Adrenal gland (tissue), 12 donors: ENCODE data around the gene ATP8B2. TPM values are rescaled to one million over a fixed set of nuclear protein-coding genes. Genes with fewer than 3 reads are reported as not detected.

Source experiments
- DNase-seq, 7 donors: peaks; one replicate each; pipeline ENCODE4 v3.0.0-alpha.2; 2019 to 2020
- H3K27ac ChIP-seq, 5 donors: fragments of 200-600 bp; sonication (generic) in 4 of 5; 1 replicate in 3 of 5; 2 replicates in 2 of 5; pipeline versions ENCODE4 v1.5.1 to v1.8.0; 2016 to 2020; ENCODE audit warnings: mild to moderate bottlenecking in 1 of 5
- H3K27me3 ChIP-seq: fragments of 200-600 bp; 2 replicates; pipeline ENCODE4 v1.8.0; 2021
- H3K36me3 ChIP-seq, 2 donors: fragments of 200-600 bp; replicated peaks in 1 of 2; 1 replicate in 1 of 2; 2 replicates in 1 of 2; pipeline versions ENCODE4 v1.5.1 to v1.8.0; 2018 to 2022
- H3K4me1 ChIP-seq, 2 donors: fragments of 200-600 bp; replicated peaks in 1 of 2; 1 replicate in 1 of 2; 2 replicates in 1 of 2; pipeline versions ENCODE4 v1.5.1 to v1.8.0; 2018 to 2021
- H3K4me3 ChIP-seq, 4 donors: fragments of 200-600 bp; sonication (generic) in 3 of 4; one replicate each; pipeline ENCODE4 v1.5.1; 2016 to 2018
- H3K9me3 ChIP-seq, 3 donors: fragments of 200-600 bp; sonication (generic) in 1 of 3; replicated peaks in 1 of 3; 1 replicate in 2 of 3; 2 replicates in 1 of 3; pipeline versions ENCODE4 v1.5.1 to v1.8.0; 2016 to 2021
- POLR2A ChIP-seq, 2 donors: fragments of 450-650 bp; IDR thresholded peaks; one replicate each; pipeline ENCODE4 v1.6.1; 2017; ENCODE audit warnings: antibody characterized with exemption in 2 of 2, mild to moderate bottlenecking in 2 of 2, moderate library complexity in 1 of 2
- WGBS, 4 donors: extraction: QIAGEN DNeasy Blood & Tissue Kit in 2 of 4; methylation state at CpG; one replicate each; pipeline versions ENCODE4 v1.1.5 to v1.1.7; 2013 to 2017; 5-methylcytosine and 5-hydroxymethylcytosine counted together
- intact Hi-C, 2 donors: fragments of 100-400 bp; cut with DNase I; formaldehyde crosslinking; loops; one replicate each; pipeline versions ENCODE4 v1.14.1 to v1.15.0; 2022 to 2023
- polyA plus RNA-seq, 3 donors: library from polyadenylated mRNA; stranded (reverse); fragments of 200-250 nt in 2 of 3; fragments of 350-450 nt in 1 of 3; fragmentation: Illumina TruSeq in 1 of 3; extraction: RNeasy Lipid Tissue Mini Kit (QIAGEN cat#74804) in 1 of 3; gene quantifications; one replicate each; pipeline ENCODE4 v1.2.3, GENCODE V29; 2013 to 2014
- total RNA-seq, 9 donors: library from RNA; depleted of rRNA in 4 of 9; stranded (reverse); fragments of >200 nt in 4 of 9; fragments of 120-200 nt in 1 of 9; fragmentation: NEBNext Ultra II Directional in 1 of 9; extraction: Animal tissue kit (Norgen Biotek cat#: 25700) in 1 of 9; gene quantifications; one replicate each; pipeline versions ENCODE4 v1.1.0 to v1.2.4, GENCODE V29; 2013 to 2023
- TF ChIP-seq, protein P1 (sequence below), 6 experiments: fragments of 450-650 bp in 4 of 6; fragments of 200-600 bp in 2 of 6; sonication (generic) in 1 of 6; IDR thresholded peaks; 1 replicate in 5 of 6; 2 replicates in 1 of 6; pipeline versions ENCODE4 v1.5.1 to v1.8.0; 2016 to 2021; ENCODE audit warnings: antibody characterized with exemption in 6 of 6, mild to moderate bottlenecking in 2 of 6, moderate library complexity in 1 of 6
- donor health status: healthy with polysubstance abuse.
- donor health status: Bipolar disorder and iron deficiency.
- donor health status: DM: yes; HTN: yes; CAD: no.
- donor health status: DM: no; HTN: no; CAD: no.
- donor health status: DM: no; HTN: no; CAD: no.
- donor health status: DM: yes; HTN: yes; CAD: no.

ATP8B2 gene
- total and polyA plus RNA-seq, 12 donors = 9.9 to 80.8 (median 23.8) TPM

DNA sequence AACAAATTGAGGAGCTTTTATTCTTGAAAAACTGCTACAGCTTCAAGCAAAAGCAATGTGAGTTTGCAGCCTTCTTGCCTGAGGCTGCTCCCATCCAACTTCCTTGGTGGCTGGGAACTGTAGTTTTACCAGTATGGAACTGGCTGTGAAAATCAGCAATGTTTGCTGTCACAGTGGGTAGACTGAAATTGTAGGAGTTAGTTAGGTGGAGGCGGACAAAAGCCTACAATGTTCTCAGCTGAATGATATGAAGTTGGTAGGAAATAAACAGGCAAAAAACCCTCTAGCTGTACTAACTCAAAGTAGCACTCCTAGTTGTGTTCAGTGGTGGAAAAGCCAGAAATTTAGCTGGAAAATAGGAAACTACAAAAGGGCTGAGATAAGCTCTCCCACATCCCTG, 34.4 kb upstream of the ATP8B2 start:
- Histone ChIP-seq H3K9me3 (peaks cover 0 to 9% (median 7%) of the 10 kb centered on the region in 3 donors), H3K27ac (no peak overlapping the region), H3K4me3 (no peak overlapping the region), H3K36me3 (no peaks in the 10 kb centered on the region), H3K4me1 (no peaks in the 10 kb centered on the region), H3K27me3 (no peaks in the 10 kb centered on the region)
- intact Hi-C loops = no loop called here
- TF ChIP-seq, protein P1, sequence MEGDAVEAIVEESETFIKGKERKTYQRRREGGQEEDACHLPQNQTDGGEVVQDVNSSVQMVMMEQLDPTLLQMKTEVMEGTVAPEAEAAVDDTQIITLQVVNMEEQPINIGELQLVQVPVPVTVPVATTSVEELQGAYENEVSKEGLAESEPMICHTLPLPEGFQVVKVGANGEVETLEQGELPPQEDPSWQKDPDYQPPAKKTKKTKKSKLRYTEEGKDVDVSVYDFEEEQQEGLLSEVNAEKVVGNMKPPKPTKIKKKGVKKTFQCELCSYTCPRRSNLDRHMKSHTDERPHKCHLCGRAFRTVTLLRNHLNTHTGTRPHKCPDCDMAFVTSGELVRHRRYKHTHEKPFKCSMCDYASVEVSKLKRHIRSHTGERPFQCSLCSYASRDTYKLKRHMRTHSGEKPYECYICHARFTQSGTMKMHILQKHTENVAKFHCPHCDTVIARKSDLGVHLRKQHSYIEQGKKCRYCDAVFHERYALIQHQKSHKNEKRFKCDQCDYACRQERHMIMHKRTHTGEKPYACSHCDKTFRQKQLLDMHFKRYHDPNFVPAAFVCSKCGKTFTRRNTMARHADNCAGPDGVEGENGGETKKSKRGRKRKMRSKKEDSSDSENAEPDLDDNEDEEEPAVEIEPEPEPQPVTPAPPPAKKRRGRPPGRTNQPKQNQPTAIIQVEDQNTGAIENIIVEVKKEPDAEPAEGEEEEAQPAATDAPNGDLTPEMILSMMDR (IDR thresholded peaks at IDR 0.05) = no peak
- WGBS, 4 donors = 87 to 100% (median 91%) methylated on average over 1 of the region's 1 CpG
- DNase-seq = no peak

DNA sequence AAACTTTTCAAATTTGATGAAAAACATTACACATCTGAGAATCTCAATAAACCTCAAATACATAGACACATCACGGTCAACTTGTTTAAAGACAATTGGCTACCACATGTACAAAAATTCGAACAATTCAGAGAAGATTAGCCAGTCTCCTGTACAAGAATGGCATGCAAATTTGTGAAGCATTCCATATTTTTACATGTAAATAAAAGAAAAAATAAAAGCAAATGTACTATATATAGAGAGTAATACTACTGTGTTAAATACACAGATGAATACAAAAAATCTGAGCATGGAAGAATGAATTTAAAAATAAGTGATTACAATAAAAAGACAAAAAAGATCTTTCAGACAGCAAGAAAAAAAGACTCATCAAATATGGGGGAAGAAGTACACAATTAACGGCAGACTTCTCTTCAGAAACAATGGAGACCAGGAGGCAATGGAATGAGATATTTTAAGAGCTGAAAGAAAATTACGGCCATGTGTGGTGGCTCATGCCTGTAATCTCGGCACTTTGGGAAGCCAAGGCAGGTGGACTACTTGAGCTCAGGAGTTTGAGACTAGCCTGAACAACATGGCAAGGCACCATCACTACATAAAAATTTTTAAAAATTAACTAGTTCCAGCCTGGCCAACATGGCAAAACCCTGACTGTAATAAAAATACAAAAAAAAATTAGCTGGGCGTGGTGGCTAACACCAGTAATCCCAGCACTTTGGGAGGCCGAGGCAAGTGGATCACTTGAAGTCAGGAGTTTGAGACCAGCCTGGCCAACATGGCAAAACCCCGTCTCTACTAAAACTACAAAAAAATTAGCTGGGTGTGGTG, 29.7 kb upstream of the ATP8B2 start:
- no peak overlapping the region for H3K27ac ChIP-seq
- no peak for TF ChIP-seq POLR2A (IDR thresholded peaks at IDR 0.05)
- TF ChIP-seq, protein P1 (IDR thresholded peaks at IDR 0.05) = no peak
- intact Hi-C loops = no loop called here
- peaks cover 0 to 12% (median 10%) of the 10 kb centered on the region in 3 donors for H3K9me3 ChIP-seq
- H3K27me3 ChIP-seq = no peaks in the 10 kb centered on the region
- H3K36me3 ChIP-seq = no peaks in the 10 kb centered on the region
- H3K4me3 ChIP-seq = no peak overlapping the region
- WGBS, 4 donors = 73 to 82% (median 75%) methylated on average over 8 of the region's 8 CpGs
- DNase-seq = no peak
- no peaks in the 10 kb centered on the region for H3K4me1 ChIP-seq

DNA sequence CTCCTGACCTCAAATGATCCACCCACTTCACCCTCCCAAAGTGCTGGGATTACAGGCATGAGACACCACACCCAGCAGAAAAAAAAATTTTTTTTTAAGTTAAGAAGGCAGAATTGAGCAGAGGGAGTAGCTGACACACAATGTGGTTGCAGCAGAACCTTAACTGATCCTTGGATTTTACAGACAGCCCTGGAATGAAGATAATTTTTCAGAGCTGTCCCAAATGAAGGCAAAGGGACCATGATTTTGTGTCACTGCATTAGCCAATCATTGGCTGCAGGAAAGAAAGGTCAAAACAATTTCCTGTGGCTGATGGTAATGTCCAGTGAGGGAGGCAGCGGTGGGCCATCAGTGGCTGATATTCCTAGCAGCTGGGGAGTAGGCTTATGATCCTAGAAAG, 23.7 kb upstream of the ATP8B2 start:
- TF ChIP-seq, protein P1 (IDR thresholded peaks at IDR 0.05) = no peak
- no peak for TF ChIP-seq POLR2A (IDR thresholded peaks at IDR 0.05)

DNA sequence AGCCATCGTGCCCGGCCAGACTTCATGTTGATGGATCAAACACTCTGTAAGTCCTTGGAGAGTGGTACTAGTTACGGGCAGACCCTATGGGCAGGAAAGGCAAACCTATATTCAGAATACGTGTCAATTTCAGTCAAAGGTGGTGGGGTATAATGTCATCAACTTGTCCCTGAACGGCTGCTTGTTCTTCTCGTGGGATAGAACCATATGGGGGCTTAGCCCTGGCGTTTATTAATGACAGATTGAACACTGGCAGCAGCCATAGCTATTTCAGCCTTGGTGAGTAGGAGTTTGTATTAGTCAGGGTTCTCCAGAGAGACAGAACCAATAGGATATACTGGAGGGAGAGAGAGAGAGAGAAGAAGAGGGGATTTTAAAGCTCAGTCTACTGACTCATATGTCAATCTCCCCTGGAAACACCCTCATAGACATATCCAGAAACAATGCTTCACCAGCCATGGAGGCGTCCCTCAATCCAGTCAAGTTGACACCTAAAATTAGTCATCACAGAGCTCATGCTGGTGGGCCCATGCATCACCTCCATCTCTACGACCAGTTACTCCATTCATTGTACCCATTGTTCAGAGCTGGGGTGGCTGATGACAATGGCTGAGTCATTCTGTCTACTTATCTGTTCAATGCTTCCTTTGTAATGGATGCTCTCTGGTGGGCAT, 20.5 kb upstream of the ATP8B2 start:
- Histone ChIP-seq H3K27me3 (no peaks in the 10 kb centered on the region), H3K36me3 (no peaks in the 10 kb centered on the region), H3K27ac (no peak overlapping the region), H3K9me3 (no peaks in the 10 kb centered on the region), H3K4me1 (no peaks in the 10 kb centered on the region), H3K4me3 (no peak overlapping the region)
- intact Hi-C loops = no loop called here
- WGBS, 4 donors = 67 to 82% (median 73%) methylated on average over 9 of the region's 9 CpGs
- no peak for DNase-seq
- TF ChIP-seq POLR2A (IDR thresholded peaks at IDR 0.05) = no peak
- TF ChIP-seq, protein P1 (IDR thresholded peaks at IDR 0.05) = no peak

More for the DNA sequence above, 23.7 kb upstream of the ATP8B2 start:
- H3K36me3 ChIP-seq = no peaks in the 10 kb centered on the region
- no peaks in the 10 kb centered on the region for H3K27me3 ChIP-seq
- H3K27ac ChIP-seq = no peak overlapping the region
- no peaks in the 10 kb centered on the region for H3K4me1 ChIP-seq
- no peaks in the 10 kb centered on the region for H3K9me3 ChIP-seq
- no peak for DNase-seq
- WGBS, 4 donors = 71 to 88% (median 84%) methylated on average over 1 of the region's 1 CpG
- no peak overlapping the region for H3K4me3 ChIP-seq
- intact Hi-C loops = no loop called here
